Dendritic cell treated with granulocyte-macrophage colony-stimulating factor and Interleukin-4, amounts not matched to agents 40 ng/mL and 50 ng/mL, for 4 days (primary cell): ENCODE data around the gene MYLK.

Source experiments
- H3K27ac Mint-ChIP-seq: one replicate; pipeline ENCODE4 v1.8.0; 2022; ENCODE audit warnings: mild to moderate bottlenecking, mixed read lengths
- H3K27me3 Mint-ChIP-seq: one replicate; pipeline ENCODE4 v1.8.0; 2022; ENCODE audit warnings: mild to moderate bottlenecking, mixed read lengths
- H3K36me3 Mint-ChIP-seq: one replicate; pipeline ENCODE4 v1.8.0; 2022; ENCODE audit warnings: low read depth, mixed read lengths
- H3K4me1 Mint-ChIP-seq: one replicate; pipeline ENCODE4 v1.8.0; 2022; ENCODE audit warnings: low read depth, mixed read lengths
- H3K4me3 Mint-ChIP-seq: one replicate; pipeline ENCODE4 v1.8.0; 2022; ENCODE audit warnings: mild to moderate bottlenecking, moderate library complexity, mixed read lengths
- H3K9me3 Mint-ChIP-seq: one replicate; pipeline ENCODE4 v1.8.0; 2022; ENCODE audit warnings: mixed read lengths
- intact Hi-C: fragments of 100-400 bp; cut with micrococcal nuclease; formaldehyde crosslinking; loops from one replicate; pipeline ENCODE4 v1.15.0; 2022

The MYLK gene

GRCh38 chr3:123693584-123694190 is 190.4 kb downstream of the MYLK start:
- Mint-ChIP-seq H3K27me3 (no peaks in the 10 kb centered on the region), H3K4me1 (peaks cover 54% of the 10 kb centered on the region), H3K4me3 (no peak overlapping the region), H3K27ac (peak overlapping the region; percentile 91), H3K36me3 (no peaks in the 10 kb centered on the region), H3K9me3 (no peaks in the 10 kb centered on the region)
- intact Hi-C loops: no loop called here

GRCh38 chr3:123692671-123693070 is 191.5 kb downstream of the MYLK start:
- Mint-ChIP-seq H3K27me3 (no peaks in the 10 kb centered on the region), H3K36me3 (no peaks in the 10 kb centered on the region), H3K9me3 (no peaks in the 10 kb centered on the region), H3K27ac (peak overlapping the region; percentile 91), H3K4me3 (no peak overlapping the region), H3K4me1 (peaks cover 64% of the 10 kb centered on the region)
- intact Hi-C loops: no loop called here

- Mint-ChIP-seq H3K36me3 (no peaks in the 10 kb centered on the region), H3K27ac (peak overlapping the region; percentile 91), H3K9me3 (no peaks in the 10 kb centered on the region), H3K4me1 (peaks cover 67% of the 10 kb centered on the region), H3K4me3 (no peak overlapping the region), H3K27me3 (no peaks in the 10 kb centered on the region)
- intact Hi-C loops: no loop called here
Observed at GRCh38 chr3:123692041-123692440, 192.1 kb downstream of the MYLK start.

- Mint-ChIP-seq H3K27me3 (no peaks in the 10 kb centered on the region), H3K36me3 (no peaks in the 10 kb centered on the region), H3K9me3 (no peaks in the 10 kb centered on the region), H3K4me3 (no peak overlapping the region), H3K27ac (peak overlapping the region; percentile 53), H3K4me1 (peaks cover 46% of the 10 kb centered on the region)
- intact Hi-C loops: no loop called here
Observed at GRCh38 chr3:123689831-123690230, 194.3 kb downstream of the MYLK start.

DNA sequence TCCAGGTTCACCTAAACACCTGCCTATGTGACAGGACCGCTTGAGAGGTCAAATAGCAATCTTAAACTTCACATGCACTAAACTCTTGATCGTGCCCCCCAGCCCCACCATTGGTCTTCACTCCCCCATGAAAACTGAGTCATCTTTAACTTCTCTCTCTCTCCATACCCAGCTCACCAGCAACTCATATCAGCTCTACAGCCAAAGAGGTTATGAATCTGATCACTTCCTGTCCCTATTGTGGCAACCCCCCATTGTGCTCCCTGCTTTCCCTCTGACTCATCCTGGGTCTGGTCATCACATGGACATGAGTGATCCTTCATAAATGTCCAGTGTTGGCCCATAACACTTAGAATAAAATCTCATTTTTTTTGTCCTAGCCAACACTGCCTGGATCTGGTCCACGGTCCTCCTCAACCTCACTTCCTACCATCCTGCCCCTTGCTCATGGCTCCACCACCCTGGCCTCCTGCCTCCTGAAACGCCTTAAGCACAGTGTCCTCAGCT is 195.8 kb downstream of the MYLK start:
- H3K27me3 Mint-ChIP-seq: no peaks in the 10 kb centered on the region
- intact Hi-C loops: no loop called here
- H3K4me1 Mint-ChIP-seq: peaks cover 31% of the 10 kb centered on the region
- no peak overlapping the region for H3K4me3 Mint-ChIP-seq
- no peaks in the 10 kb centered on the region for H3K9me3 Mint-ChIP-seq
- peak overlapping the region; percentile 18 for H3K27ac Mint-ChIP-seq
- no peaks in the 10 kb centered on the region for H3K36me3 Mint-ChIP-seq

GRCh38 chr3:123687286-123687685 is 196.8 kb downstream of the MYLK start:
- no peaks in the 10 kb centered on the region for H3K27me3 Mint-ChIP-seq
- intact Hi-C loops: no loop called here
- H3K9me3 Mint-ChIP-seq: no peaks in the 10 kb centered on the region
- peaks cover 21% of the 10 kb centered on the region for H3K4me1 Mint-ChIP-seq
- peak overlapping the region; percentile 18 for H3K27ac Mint-ChIP-seq
- H3K4me3 Mint-ChIP-seq: no peak overlapping the region
- no peaks in the 10 kb centered on the region for H3K36me3 Mint-ChIP-seq

DNA sequence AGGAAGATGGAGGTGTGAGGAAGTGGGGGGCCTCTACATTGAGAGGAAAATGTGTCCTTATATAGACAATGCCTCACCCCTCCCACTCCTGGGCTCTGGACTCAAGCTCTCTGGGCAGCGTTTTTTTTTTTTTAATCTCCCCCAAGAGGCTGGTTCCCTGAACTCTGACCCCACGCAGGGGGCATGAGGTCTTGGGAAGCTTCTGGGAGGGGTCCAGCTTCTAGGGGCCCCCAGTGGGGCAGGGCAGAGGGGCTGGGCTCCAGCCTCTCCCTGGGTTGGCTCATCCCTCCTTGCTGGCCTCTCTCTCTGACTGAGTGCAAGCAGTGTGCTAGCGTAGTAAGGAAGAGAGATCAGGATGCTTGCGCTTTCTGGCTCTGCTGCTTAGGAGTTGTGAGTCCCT is 197.9 kb downstream of the MYLK start:
- no peaks in the 10 kb centered on the region for H3K36me3 Mint-ChIP-seq
- H3K27me3 Mint-ChIP-seq: no peaks in the 10 kb centered on the region
- no peak overlapping the region for H3K27ac Mint-ChIP-seq
- H3K4me3 Mint-ChIP-seq: no peak overlapping the region
- H3K9me3 Mint-ChIP-seq: no peaks in the 10 kb centered on the region
- intact Hi-C loops: no loop called here
- H3K4me1 Mint-ChIP-seq: peaks cover 23% of the 10 kb centered on the region

- intact Hi-C loops: no loop called here
- peaks cover 24% of the 10 kb centered on the region for H3K4me1 Mint-ChIP-seq
- no peaks in the 10 kb centered on the region for H3K36me3 Mint-ChIP-seq
- H3K27ac Mint-ChIP-seq: no peak overlapping the region
- H3K9me3 Mint-ChIP-seq: no peaks in the 10 kb centered on the region
- no peak overlapping the region for H3K4me3 Mint-ChIP-seq
- H3K27me3 Mint-ChIP-seq: no peaks in the 10 kb centered on the region
Observed at GRCh38 chr3:123685780-123686179, 198.4 kb downstream of the MYLK start.

DNA sequence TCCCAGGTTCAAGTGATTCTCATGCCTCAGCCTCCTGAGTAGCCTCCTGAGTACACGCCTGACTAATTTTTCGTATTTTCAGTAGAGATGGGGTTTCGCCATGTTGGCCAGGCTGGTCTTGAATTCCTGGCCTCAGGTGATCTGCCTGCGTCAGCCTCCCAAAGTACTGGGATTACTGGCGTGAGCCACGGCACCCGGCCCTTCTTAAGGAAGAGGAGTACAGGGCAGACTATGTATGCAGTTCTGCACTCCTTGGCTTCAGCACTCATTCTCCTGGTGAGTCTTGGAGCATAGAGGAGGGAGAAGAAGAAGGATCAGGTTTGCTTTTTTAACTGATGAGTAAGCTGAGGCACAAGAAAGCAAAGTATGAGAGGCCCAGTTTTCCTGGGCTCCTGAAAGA is 199.5 kb downstream of the MYLK start:
- Mint-ChIP-seq H3K4me3 (no peak overlapping the region), H3K27me3 (no peaks in the 10 kb centered on the region), H3K4me1 (peaks cover 24% of the 10 kb centered on the region), H3K9me3 (no peaks in the 10 kb centered on the region), H3K27ac (no peak overlapping the region), H3K36me3 (no peaks in the 10 kb centered on the region)
- intact Hi-C loops: no loop called here

DNA sequence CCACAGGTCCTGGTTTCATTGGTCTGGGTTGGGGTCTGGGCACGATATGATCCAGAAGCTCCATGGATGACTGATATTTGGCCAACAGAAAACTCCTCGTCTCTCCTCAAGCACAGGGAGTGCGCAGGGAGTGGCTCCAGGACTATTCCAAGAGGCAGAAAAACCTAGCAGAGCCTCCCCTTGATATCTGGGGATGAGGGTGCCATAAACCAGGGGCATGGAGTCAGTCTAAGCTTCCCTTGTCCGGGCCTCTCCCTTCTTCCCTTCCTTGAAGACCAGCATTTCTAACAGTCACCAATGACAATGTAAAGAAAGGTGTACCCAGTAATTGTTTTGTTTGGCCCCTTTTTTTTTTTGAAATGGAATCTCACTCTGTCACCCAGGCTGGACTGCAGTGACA is 199.9 kb downstream of the MYLK start:
- Mint-ChIP-seq H3K9me3 (no peaks in the 10 kb centered on the region), H3K4me3 (no peak overlapping the region), H3K27ac (no peak overlapping the region), H3K36me3 (no peaks in the 10 kb centered on the region), H3K4me1 (peaks cover 24% of the 10 kb centered on the region), H3K27me3 (no peaks in the 10 kb centered on the region)
- intact Hi-C loops: no loop called here

DNA sequence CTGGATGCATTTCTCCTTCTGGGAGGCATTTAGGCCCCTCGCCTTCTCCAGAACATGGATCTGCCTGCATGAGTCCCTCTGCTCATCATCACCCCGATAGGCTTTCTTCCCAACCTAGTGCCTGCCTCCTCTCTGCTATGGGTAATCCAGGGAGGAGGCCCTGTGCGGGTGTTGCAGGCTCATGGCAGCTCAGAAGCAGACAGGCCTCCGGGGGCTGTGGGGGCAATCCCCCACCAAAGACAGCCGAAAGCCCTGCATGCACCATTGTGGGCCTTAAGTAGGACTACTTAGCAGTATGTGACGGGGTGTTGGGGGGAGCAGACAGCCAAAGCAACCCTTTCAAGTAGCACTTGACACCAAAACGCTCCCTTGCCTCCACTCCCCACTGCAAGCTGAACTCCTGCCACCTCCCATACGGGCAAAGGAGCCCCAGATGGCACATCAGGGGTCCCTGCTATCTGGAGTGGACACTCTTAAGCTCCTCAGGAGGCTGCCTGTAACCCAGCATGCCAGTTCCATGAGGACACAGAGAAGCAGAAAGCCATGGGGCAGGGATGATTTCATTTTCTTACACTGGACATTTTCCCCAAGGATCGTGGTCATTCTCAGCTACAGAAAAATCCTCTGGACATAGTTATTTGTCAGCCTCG is 200.5 kb downstream of the MYLK start:
- H3K27ac Mint-ChIP-seq: no peak overlapping the region
- peaks cover 22% of the 10 kb centered on the region for H3K4me1 Mint-ChIP-seq
- no peaks in the 10 kb centered on the region for H3K27me3 Mint-ChIP-seq
- no peak overlapping the region for H3K4me3 Mint-ChIP-seq
- H3K36me3 Mint-ChIP-seq: no peaks in the 10 kb centered on the region
- intact Hi-C loops: no loop called here
- H3K9me3 Mint-ChIP-seq: no peaks in the 10 kb centered on the region

GRCh38 chr3:123682781-123683504 is 201.2 kb downstream of the MYLK start:
- intact Hi-C loops: no loop called here
- Mint-ChIP-seq H3K36me3 (no peaks in the 10 kb centered on the region), H3K27me3 (peaks cover 5% of the 10 kb centered on the region), H3K27ac (no peak overlapping the region), H3K4me1 (peaks cover 16% of the 10 kb centered on the region), H3K9me3 (no peaks in the 10 kb centered on the region), H3K4me3 (no peak overlapping the region)

DNA sequence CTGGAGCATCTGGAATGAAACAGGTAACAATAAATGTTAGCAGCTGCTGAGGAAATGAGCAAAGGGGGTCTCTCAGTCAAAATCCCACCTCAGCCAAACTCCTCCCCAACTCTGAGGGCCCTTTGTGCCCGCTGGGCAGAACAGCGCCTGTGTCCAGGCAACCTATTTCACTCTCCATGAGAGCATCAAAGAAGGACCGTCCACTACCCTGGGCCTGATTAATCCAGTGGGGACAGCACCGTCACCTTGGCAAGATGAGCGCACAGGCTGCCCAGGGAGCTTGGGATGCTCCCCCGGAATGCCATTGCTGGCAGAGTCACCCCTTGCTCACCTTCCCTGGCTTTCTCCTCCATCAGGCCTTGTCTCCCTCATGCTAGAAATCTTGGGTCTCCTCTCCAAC is 201.8 kb downstream of the MYLK start:
- Mint-ChIP-seq H3K27ac (no peak overlapping the region), H3K9me3 (no peaks in the 10 kb centered on the region), H3K36me3 (no peaks in the 10 kb centered on the region), H3K4me1 (peaks cover 9% of the 10 kb centered on the region), H3K27me3 (peaks cover 6% of the 10 kb centered on the region), H3K4me3 (no peak overlapping the region)
- intact Hi-C loops: no loop called here

DNA sequence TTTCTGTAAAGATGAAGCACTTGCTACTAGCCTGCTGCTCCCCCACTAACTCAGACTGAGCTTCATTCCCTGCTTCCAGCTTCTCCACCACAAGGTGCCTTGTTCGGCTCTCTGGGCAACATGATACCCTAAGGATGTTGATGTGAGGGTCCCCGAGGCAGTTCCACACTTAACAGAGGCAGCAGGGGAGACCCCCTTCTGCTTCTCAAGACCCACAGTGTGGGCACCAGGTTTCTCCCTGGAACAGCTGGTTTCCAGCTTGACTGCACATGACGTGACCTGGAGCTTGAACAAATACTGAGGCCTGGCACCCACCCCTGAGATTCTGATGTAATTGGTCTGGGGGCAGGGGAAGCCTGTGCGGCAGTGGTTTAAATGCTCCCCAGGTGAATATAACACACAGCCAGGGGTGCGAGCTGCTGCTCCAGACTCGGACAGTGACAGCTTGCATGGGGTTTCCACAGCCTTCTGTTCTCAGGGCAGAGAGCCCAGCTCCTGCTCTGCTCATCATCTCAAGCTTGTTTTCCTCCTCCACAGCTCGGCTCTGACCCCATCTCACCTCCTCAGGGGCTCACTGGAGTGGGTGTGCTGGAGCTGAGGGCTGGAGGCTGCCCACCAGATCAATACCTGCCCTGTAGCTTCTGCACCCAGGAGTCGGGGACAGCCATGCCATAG is 204.3 kb downstream of the MYLK start:
- intact Hi-C loops: no loop called here
- H3K36me3 Mint-ChIP-seq: no peaks in the 10 kb centered on the region
- no peak overlapping the region for H3K4me3 Mint-ChIP-seq
- H3K9me3 Mint-ChIP-seq: no peaks in the 10 kb centered on the region
- H3K27ac Mint-ChIP-seq: no peak overlapping the region
- peaks cover 9% of the 10 kb centered on the region for H3K4me1 Mint-ChIP-seq
- H3K27me3 Mint-ChIP-seq: peaks cover 7% of the 10 kb centered on the region
